Bronchial epithelial cell (primary cell): ENCODE results near the gene KLK7. TPM values are rescaled to one million over a fixed set of nuclear protein-coding genes. Genes with fewer than 3 reads are reported as not detected.
"Not testable (repeated sequence)": the region's sequence is repeated elsewhere in the genome, so short reads cannot be mapped to it uniquely, and the experiment has no call there.

Experiments
- DNase-seq: peaks from one replicate; pipeline ENCODE4 v3.0.0-alpha.2; 2010; ENCODE audit warnings: low read depth
- FAIRE-seq: peaks from 2 replicates; lab custom pipeline; 2011; peaks lifted over from hg19 to GRCh38; lab: Jason Lieb, UNC
- H3K27me3 ChIP-seq: 2 replicates; pipeline ENCODE4 v1.5.1; 2011; ENCODE audit warnings: low read length; ENCODE audit not compliant: control insufficient read depth, insufficient read depth
- H3K36me3 ChIP-seq: 2 replicates; pipeline ENCODE4 v1.5.1; 2011; ENCODE audit warnings: low read length; ENCODE audit not compliant: control insufficient read depth, insufficient read depth
- H3K4me3 ChIP-seq: 2 replicates; pipeline ENCODE4 v1.5.1; 2011; ENCODE audit warnings: mild to moderate bottlenecking, low read depth, low read length, control low read depth
- CTCF ChIP-seq: IDR thresholded peaks from 2 replicates; pipeline ENCODE4 v1.5.1; 2011; ENCODE audit warnings: mild to moderate bottlenecking, moderate library complexity, low read length, control low read depth, inconsistent platforms; ENCODE audit not compliant: insufficient read depth, severe bottlenecking
- total RNA-seq: library from RNA; depleted of rRNA; stranded (reverse); fragments of >200 nt; gene quantifications from 2 replicates; pipeline ENCODE4 v1.2.1, GENCODE V29; 2014

KLK7 gene
- total RNA-seq, 1 donor from 2014 or later = 3.9 TPM

GRCh38 chr19:51000426-51000825 lies 16.7 kb upstream of the KLK7 start:
- DNase-seq (no peak), FAIRE-seq (peak; percentile 60)
- no peaks in the 10 kb centered on the region for H3K27me3 ChIP-seq
- no peaks in the 10 kb centered on the region for H3K36me3 ChIP-seq
- H3K4me3 ChIP-seq = no peak overlapping the region
- TF ChIP-seq CTCF = no peak

- Histone ChIP-seq H3K4me3 (no peak overlapping the region), H3K36me3 (no peaks in the 10 kb centered on the region), H3K27me3 (no peaks in the 10 kb centered on the region)
- DNase-seq (no peak), FAIRE-seq (no peak)
- no peak for TF ChIP-seq CTCF
Observed at GRCh38 chr19:50998686-50999085, 15.0 kb upstream of the KLK7 start.

- no peak for TF ChIP-seq CTCF
- no peaks in the 10 kb centered on the region for H3K36me3 ChIP-seq
- no peaks in the 10 kb centered on the region for H3K27me3 ChIP-seq
- FAIRE-seq = no peak
- H3K4me3 ChIP-seq = no peak overlapping the region
- DNase-seq = no peak
Observed at GRCh38 chr19:50998061-50998460, 14.3 kb upstream of the KLK7 start.

- no peaks in the 10 kb centered on the region for H3K27me3 ChIP-seq
- FAIRE-seq (no peak), DNase-seq (no peak)
- no peaks in the 10 kb centered on the region for H3K36me3 ChIP-seq
- TF ChIP-seq CTCF = no peak
- H3K4me3 ChIP-seq = no peak overlapping the region
Observed at GRCh38 chr19:50994129-50994528, 10.4 kb upstream of the KLK7 start.

GRCh38 chr19:50992666-50993035 lies 8.9 kb upstream of the KLK7 start:
- no peak for TF ChIP-seq CTCF
- DNase-seq (peak; percentile 61), FAIRE-seq (no peak)
- no peak overlapping the region for H3K4me3 ChIP-seq
- no peaks in the 10 kb centered on the region for H3K27me3 ChIP-seq
- no peaks in the 10 kb centered on the region for H3K36me3 ChIP-seq

GRCh38 chr19:50984416-50984815 lies 699 bp upstream of the KLK7 start:
- H3K4me3 ChIP-seq, H3K27me3 ChIP-seq, H3K36me3 ChIP-seq, FAIRE-seq, DNase-seq: not testable (repeated sequence)
